Activated CD8-positive, alpha-beta memory T cell treated with anti-CD3 and anti-CD28 coated beads, Interleukin-2, amount 50 U/mL, for 24 hours (primary cell): ENCODE data around the gene FOXP2.

Experiments
- DNase-seq: peaks from one replicate; pipeline ENCODE4 v3.0.0-alpha.2; 2020; ENCODE audit errors: extremely low read depth

The FOXP2 gene

GRCh38 chr7:114653364-114654088, 238.9 kb downstream of the FOXP2 start:
- DNase-seq = no peak

GRCh38 chr7:114656466-114656865, 241.9 kb downstream of the FOXP2 start:
- DNase-seq = no peak

- no peak for DNase-seq
Measured at GRCh38 chr7:114657279-114657678, 242.7 kb downstream of the FOXP2 start.

GRCh38 chr7:114658216-114658615, 243.6 kb downstream of the FOXP2 start:
- DNase-seq = no peak

GRCh38 chr7:114659409-114660125, 245.0 kb downstream of the FOXP2 start:
- no peak for DNase-seq

- DNase-seq = no peak
Measured at GRCh38 chr7:114660126-114660486, 245.5 kb downstream of the FOXP2 start.

- DNase-seq = no peak
Measured at GRCh38 chr7:114660753-114661152, 246.1 kb downstream of the FOXP2 start.

GRCh38 chr7:114662002-114662677, 247.5 kb downstream of the FOXP2 start:
- DNase-seq = no peak

- DNase-seq = no peak
Measured at GRCh38 chr7:114663502-114663901, 248.9 kb downstream of the FOXP2 start.

GRCh38 chr7:114670676-114671075, 256.1 kb downstream of the FOXP2 start:
- no peak for DNase-seq

GRCh38 chr7:114671563-114672123, 257.0 kb downstream of the FOXP2 start:
- DNase-seq = no peak

- DNase-seq = no peak
Measured at GRCh38 chr7:114678116-114678515, 263.5 kb downstream of the FOXP2 start.

- no peak for DNase-seq
Measured at GRCh38 chr7:114687238-114687637, 272.6 kb downstream of the FOXP2 start.

GRCh38 chr7:114688443-114689055, 273.9 kb downstream of the FOXP2 start:
- no peak for DNase-seq

- no peak for DNase-seq
Measured at GRCh38 chr7:114689406-114689805, 274.8 kb downstream of the FOXP2 start.

- no peak for DNase-seq
Measured at GRCh38 chr7:114691605-114692004, 277.0 kb downstream of the FOXP2 start.

GRCh38 chr7:114695182-114695581, 280.6 kb downstream of the FOXP2 start:
- no peak for DNase-seq

- DNase-seq = no peak
Measured at GRCh38 chr7:114700247-114700928, 285.8 kb downstream of the FOXP2 start.

- no peak for DNase-seq
Measured at GRCh38 chr7:114703677-114704076, 289.1 kb downstream of the FOXP2 start.

GRCh38 chr7:114708646-114709045, 294.0 kb downstream of the FOXP2 start:
- no peak for DNase-seq

- no peak for DNase-seq
Measured at GRCh38 chr7:114710499-114710898, 295.9 kb downstream of the FOXP2 start.

- DNase-seq = no peak
Measured at GRCh38 chr7:114711241-114711640, 296.6 kb downstream of the FOXP2 start.
